Head of caudate nucleus (tissue), 42 donors: ENCODE data around the gene NEK1.
"Not testable (repeated sequence)": the region's sequence is repeated elsewhere in the genome, so short reads cannot be mapped to it uniquely, and the experiment has no call there.

ENCODE experiments used
- DNase-seq, 42 donors: peaks; one replicate each; pipeline versions ENCODE4 v3.0.0 to v3.0.0-alpha.2; 2020 to 2021; ENCODE audit warnings: mixed read lengths in 7 of 42
- intact Hi-C: fragments of 100-400 bp; cut with DNase I; formaldehyde crosslinking; loops from one replicate; pipeline ENCODE4 v1.15.0; 2022

NEK1 gene

GRCh38 chr4:169546548-169546947 is 65.8 kb downstream of the NEK1 start:
- intact Hi-C loops, DNase-seq: not testable (repeated sequence)

- intact Hi-C loops = no loop called here
These were observed 71.6 kb downstream of the NEK1 start for GRCh38 chr4:169540774-169541173.

DNA sequence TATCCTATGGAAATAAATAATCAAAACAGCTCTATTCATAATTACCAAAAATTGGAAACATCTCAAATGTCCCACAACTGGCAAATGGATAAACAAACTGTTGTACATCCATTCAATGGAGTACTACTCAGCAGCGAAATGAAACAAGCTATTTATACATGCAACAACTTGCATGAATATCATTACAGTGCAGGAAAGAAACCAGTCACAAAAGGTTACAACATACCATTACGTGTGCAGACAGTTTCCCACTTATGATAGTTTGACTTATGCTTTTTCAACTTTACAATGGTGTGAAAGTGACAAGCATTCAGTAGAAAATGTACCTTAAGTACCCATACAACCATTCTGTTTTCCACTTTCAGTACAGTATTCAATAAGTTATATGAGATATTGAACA is 82.3 kb downstream of the NEK1 start:
- intact Hi-C loops = no loop called here

More at GRCh38 chr4:169540774-169541173, 71.6 kb downstream of the NEK1 start:
- no peak for DNase-seq

GRCh38 chr4:169523796-169524195 is 88.6 kb downstream of the NEK1 start:
- DNase-seq = no peak
- intact Hi-C loops = no loop called here

More for the DNA sequence above, 82.3 kb downstream of the NEK1 start:
- no peak for DNase-seq

DNA sequence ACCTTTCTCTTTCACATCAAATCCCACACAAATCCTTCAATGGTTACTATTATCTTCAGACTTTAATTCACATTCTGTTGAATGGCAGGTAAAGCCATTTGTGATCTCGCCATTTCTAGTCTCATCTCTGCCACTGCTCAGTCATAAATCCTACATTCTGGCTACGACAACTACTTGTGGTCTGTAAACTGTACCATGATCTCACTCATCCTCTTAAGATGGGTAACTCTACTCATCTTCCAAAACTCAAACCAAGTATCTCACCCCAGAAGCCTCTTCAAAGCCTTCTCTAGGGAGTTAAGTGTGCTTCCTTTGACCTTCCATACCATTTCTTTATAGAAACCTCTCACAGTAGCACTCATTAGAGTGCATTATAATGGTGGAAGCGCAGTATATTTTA is 101.8 kb downstream of the NEK1 start:
- intact Hi-C loops = no loop called here
- no peak for DNase-seq

- DNase-seq = no peak
- intact Hi-C loops = no loop called here
These were observed 105.5 kb downstream of the NEK1 start for GRCh38 chr4:169506903-169507302.

GRCh38 chr4:169499907-169500306 is 112.5 kb downstream of the NEK1 start:
- DNase-seq, intact Hi-C loops: not testable (repeated sequence)

DNA sequence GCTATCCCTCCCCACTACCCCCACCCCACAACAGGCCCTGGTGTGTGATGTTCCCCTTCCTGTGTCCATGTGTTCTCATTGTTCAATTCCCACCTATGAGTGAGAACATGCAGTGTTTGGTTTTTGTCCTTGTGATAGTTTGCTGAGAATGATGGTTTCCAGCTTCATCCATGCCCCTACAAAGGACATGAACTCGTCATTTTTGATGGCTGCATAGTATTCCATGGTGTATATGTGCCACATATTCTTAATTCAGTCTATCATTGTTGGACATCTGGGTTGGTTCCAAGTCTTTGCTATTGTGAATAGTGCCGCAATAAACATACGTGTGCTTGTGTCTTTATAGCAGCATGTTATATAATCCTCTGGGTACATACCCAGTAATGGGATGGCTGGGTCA is 118.1 kb downstream of the NEK1 start:
- DNase-seq, intact Hi-C loops: not testable (repeated sequence)

- no peak for DNase-seq
- intact Hi-C loops = no loop called here
These were observed 119.2 kb downstream of the NEK1 start for GRCh38 chr4:169493164-169493524.

GRCh38 chr4:169492436-169493163 is 119.8 kb downstream of the NEK1 start:
- intact Hi-C loops = no loop called here
- peak in 12 of 42 donors; percentile 6 to 51 (median 24) for DNase-seq

- intact Hi-C loops = no loop called here
- DNase-seq = no peak
These were observed 121.2 kb downstream of the NEK1 start for GRCh38 chr4:169491211-169491610.

DNA sequence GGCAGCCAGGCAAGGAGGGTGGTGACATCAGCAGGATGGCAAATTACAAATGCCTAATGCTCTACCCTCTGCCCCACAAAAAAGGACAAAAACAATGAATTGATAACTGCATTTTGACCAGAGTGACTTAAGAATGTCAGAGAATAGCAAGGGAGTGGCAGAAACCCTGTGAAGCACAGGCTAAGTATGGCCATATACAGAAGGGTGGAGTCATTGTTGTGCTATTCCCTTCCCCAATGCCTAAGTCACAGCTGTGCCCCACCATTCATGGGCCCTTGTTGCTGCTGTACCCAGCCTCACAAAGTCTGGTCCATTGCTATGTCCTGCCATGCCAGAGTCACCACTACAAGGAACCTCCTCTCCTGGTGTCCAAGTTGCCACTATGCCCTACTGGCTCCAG is 123.1 kb downstream of the NEK1 start:
- intact Hi-C loops = loop anchor here (5.0 to 10.0 kb wide), 3 partner anchors 215 to 567 kb away; partner anchors contain the start of gene SH3RF1
- no peak for DNase-seq

DNA sequence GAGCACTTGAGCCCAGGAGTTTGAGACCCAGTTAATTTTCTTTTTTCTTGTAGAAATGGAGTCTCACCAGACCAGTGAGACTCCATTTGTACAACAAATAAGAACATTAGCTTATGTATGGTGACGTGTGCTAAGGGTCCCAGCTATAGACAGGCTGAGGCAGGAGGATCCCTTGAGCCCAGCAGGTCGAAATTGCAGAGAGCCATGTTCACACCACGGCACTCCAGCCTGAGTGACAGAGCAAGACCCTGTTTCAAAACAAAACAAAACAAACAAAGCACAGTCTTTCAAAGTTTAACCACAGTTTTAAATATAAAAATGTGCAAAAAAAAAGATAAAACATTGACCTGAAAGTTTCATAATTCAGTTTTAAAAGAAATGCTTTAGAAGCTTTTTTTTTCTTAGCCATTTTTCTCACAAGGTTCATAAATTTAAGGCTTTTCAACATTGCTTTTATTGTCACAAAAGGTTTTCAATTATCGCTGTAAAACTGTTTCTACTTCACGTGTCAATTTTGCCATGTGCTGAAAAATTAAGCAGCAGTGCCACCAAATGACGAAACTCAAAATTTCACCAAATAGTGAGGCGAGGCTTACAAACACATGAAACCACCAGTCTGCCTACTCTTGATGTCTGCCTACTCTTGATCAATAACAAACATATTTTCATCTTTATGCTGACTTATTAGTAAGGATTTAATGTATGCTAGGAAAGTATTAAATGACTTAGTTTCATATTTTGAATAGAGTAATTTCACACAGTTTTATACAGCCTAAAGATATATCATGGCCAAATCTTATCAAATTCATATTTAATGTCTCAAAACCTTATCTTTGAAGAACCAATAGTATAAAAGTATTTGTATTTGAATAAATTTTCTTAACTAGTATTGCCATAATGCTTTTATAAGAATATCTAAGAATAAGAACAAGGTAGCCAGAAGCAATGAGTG is 126.3 kb downstream of the NEK1 start:
- peak in 32 of 42 donors; percentile 14 to 81 (median 50) for DNase-seq
- intact Hi-C loops = loop anchor here (5.0 to 10.0 kb wide), 3 partner anchors 211 to 564 kb away; partner anchors contain the start of gene SH3RF1

DNA sequence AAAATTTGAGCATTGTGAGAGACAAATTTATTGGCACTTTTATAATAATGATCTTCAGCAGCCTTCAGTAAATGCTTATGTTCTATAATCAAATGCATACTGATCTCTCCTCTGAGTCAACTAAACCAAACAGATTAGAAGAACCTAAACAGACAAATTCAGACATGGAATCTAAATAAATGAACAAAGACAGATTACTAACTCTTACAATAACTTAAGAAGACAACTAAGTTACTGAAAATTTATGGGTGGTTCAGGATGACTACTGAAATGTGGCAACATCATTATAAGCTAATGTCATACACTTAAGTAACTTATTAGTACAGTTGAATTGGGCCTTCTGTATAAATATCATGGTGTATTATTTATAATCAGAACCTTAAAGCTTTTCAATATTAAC is 127.3 kb downstream of the NEK1 start:
- intact Hi-C loops = loop anchor here (5.0 to 10.0 kb wide), 3 partner anchors 210 to 563 kb away; partner anchors contain the start of gene SH3RF1
- DNase-seq = no peak

- intact Hi-C loops = loop anchor here (10.0 kb wide), 1 partner anchor 210 kb away; the partner anchor contains the start of gene SH3RF1
- peak in 9 of 42 donors; percentile 2 to 46 (median 27) for DNase-seq
These were observed 127.9 kb downstream of the NEK1 start for GRCh38 chr4:169484485-169484884.

DNA sequence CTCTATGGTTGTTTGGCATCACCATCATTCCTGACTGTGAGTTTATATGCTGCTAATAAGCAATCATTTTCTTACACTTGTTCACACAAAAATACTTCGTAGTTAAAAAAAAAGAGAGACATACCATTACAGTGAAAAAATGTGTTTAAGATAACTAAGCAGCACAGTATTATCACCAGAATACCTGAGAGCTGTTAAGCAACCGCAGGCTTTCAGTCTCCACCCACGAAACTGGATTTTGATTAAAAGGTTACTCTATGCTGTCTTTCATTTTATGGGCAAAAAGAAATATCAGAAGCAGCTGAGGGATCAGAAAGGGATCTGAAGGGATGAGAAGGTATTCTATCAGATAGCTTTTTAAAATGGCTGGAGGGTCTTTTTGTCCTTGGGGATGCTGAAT is 148.3 kb downstream of the NEK1 start:
- intact Hi-C loops = no loop called here
- DNase-seq = peak in 6 of 42 donors; percentile 2 to 24 (median 15)

DNA sequence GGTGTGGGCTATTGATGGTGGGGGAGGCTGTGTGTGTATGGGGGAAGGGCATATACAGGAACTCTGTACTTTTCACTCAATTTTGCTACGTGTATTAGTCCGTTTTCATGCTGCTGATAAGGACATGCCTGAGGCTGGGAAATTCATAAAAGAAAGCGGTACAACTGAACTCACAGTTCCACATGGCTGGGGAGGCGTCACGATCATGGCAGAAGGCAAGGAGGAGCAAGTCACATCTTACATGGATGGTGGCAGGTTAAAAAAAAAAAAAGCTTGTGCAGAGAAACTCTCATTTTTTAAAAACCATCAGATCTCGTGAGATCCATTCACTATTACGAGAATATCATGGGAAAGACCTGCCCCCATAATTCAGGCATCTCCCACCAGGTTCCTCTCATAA is 152.3 kb downstream of the NEK1 start:
- no peak for DNase-seq
- intact Hi-C loops = no loop called here

- intact Hi-C loops = no loop called here
- no peak for DNase-seq
These were observed 153.8 kb downstream of the NEK1 start for GRCh38 chr4:169458575-169458974.

DNA sequence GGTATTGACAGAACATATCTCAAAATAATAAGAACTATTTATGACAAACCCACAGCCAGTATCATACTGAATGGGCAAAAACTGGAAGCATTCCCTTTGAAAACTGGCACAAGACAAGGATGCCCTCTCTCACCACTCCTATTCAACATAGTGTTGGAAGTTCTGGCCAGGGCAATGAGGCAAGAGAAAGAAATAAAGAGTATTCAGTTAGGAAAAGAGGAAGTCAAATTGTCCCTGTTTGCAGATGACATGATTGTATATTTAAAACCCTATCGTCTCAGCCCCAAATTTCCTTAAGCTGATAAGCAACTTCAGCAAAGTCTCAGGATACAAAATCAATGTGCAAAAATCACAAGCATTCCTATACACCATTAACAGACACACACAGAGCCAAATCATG is 159.7 kb downstream of the NEK1 start:
- intact Hi-C loops, DNase-seq: not testable (repeated sequence)

DNA sequence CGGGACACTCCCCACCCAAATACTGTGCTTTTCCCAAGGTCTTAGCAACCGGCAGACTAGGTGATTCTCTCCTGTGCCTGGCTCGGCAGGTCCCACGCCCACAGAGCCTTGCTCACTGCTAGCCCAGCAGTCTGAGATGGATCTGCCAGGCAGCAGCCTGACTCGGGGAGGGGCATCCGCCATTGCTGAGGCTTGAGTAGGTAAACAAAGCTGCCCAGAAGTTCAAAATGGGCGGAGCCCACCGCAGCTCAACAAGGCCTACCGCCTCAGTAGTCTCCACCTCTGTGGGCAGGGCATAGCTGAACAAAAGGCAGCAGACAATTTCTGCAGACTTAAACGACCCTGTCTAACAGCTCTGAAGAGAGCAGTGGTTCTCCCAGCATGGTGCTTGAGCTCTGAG is 163.4 kb downstream of the NEK1 start:
- DNase-seq, intact Hi-C loops: not testable (repeated sequence)
